HEK293 (cell line): ENCODE data around the gene LETM1.

Experiments
- CTCF ChIA-PET: fragments of 350-600 bp; formaldehyde crosslinking; extraction: SDS; loops from one replicate; lab custom pipeline; 2021; ENCODE audit warnings: antibody characterized with exemption; lab: Yijun Ruan, JAX
- POLR2A ChIA-PET: fragments of 300-600 bp; formaldehyde crosslinking; extraction: SDS; loops from one replicate; lab custom pipeline; 2020; ENCODE audit warnings: antibody characterized with exemption, inconsistent platforms; lab: Yijun Ruan, JAX
- H3K27ac ChIP-seq: fragments of 200-500 bp; sonication (Bioruptor generic); 2 replicates; pipeline ENCODE4 v1.5.1; 2014; ENCODE audit warnings: low read depth, low read length, control low read depth, inconsistent platforms; ENCODE audit errors: extremely low read depth
- H3K36me3 ChIP-seq, 2 experiments: fragments of 200-500 bp in 1 of 2; sonication (Bioruptor generic) in 1 of 2; 1 replicate in 1 of 2; 2 replicates in 1 of 2; pipeline ENCODE4 v1.5.1; 2014 to 2017; ENCODE audit warnings: inconsistent platforms in 2 of 2, low read length in 2 of 2; ENCODE audit not compliant: control insufficient read depth in 2 of 2, insufficient read depth in 1 of 2
- H3K4me1 ChIP-seq: fragments of 200-500 bp; sonication (Bioruptor generic); 2 replicates; pipeline ENCODE4 v1.5.1; 2014; ENCODE audit warnings: mild to moderate bottlenecking, low read length, inconsistent platforms; ENCODE audit not compliant: control insufficient read depth, insufficient read depth
- H3K4me3 ChIP-seq: 2 replicates; pipeline ENCODE4 v1.5.1; 2011; ENCODE audit warnings: low read depth, mild to moderate bottlenecking, control low read depth, low read length, moderate library complexity
- H3K9me3 ChIP-seq: fragments of 200-500 bp; sonication (Bioruptor generic); 2 replicates; pipeline ENCODE4 v1.5.1; 2014; ENCODE audit warnings: low read depth, low read length, inconsistent platforms; ENCODE audit not compliant: control insufficient read depth, insufficient read depth
- BCL11B ChIP-seq: fragments of 450-650 bp; formaldehyde crosslinking; IDR thresholded peaks from 2 replicates; pipeline ENCODE4 v1.5.1; 2016; ENCODE audit warnings: low read depth, missing biosample characterization, missing genetic modification characterization
- FEZF1 ChIP-seq: fragments of 450-650 bp; formaldehyde crosslinking; IDR thresholded peaks from 2 replicates; pipeline ENCODE4 v1.5.1; 2016; ENCODE audit warnings: missing biosample characterization, missing genetic modification characterization
- GLIS1 ChIP-seq: fragments of 450-650 bp; formaldehyde crosslinking; IDR thresholded peaks from 2 replicates; pipeline ENCODE4 v1.5.1; 2016; ENCODE audit warnings: missing biosample characterization, missing genetic modification characterization
- GLIS2 ChIP-seq: fragments of 450-650 bp; formaldehyde crosslinking; IDR thresholded peaks from 2 replicates; pipeline ENCODE4 v1.5.1; 2016; ENCODE audit warnings: missing biosample characterization, missing genetic modification characterization
- INSM2 ChIP-seq: fragments of 450-650 bp; formaldehyde crosslinking; IDR thresholded peaks from 2 replicates; pipeline ENCODE4 v1.5.1; 2016; ENCODE audit warnings: missing biosample characterization, missing genetic modification characterization
- SP7 ChIP-seq: fragments of 450-650 bp; formaldehyde crosslinking; IDR thresholded peaks from 2 replicates; pipeline ENCODE4 v1.5.1; 2016; ENCODE audit warnings: missing biosample characterization, missing genetic modification characterization
- ZNF10 ChIP-seq: fragments of 450-650 bp; formaldehyde crosslinking; IDR thresholded peaks from 2 replicates; pipeline ENCODE4 v1.5.1; 2017; ENCODE audit warnings: missing biosample characterization, missing genetic modification characterization
- ZNF112 ChIP-seq: fragments of 450-650 bp; formaldehyde crosslinking; IDR thresholded peaks from 2 replicates; pipeline ENCODE4 v1.5.0; 2017; ENCODE audit warnings: missing biosample characterization, missing genetic modification characterization
- ZNF354C ChIP-seq: fragments of 450-650 bp; formaldehyde crosslinking; IDR thresholded peaks from 2 replicates; pipeline ENCODE4 v1.5.1; 2016; ENCODE audit warnings: missing biosample characterization, missing genetic modification characterization, low read depth, borderline replicate concordance
- ZNF488 ChIP-seq: fragments of 450-650 bp; formaldehyde crosslinking; IDR thresholded peaks from 2 replicates; pipeline ENCODE4 v1.5.1; 2016; ENCODE audit warnings: missing biosample characterization, missing genetic modification characterization
- ZNF639 ChIP-seq: fragments of 450-650 bp; formaldehyde crosslinking; IDR thresholded peaks from 2 replicates; pipeline ENCODE4 v1.5.1; 2016; ENCODE audit warnings: missing biosample characterization, missing genetic modification characterization
- ZNF677 ChIP-seq: fragments of 450-650 bp; IDR thresholded peaks from 2 replicates; pipeline ENCODE4 v1.5.0; 2018; ENCODE audit warnings: missing biosample characterization, mild to moderate bottlenecking, missing genetic modification characterization, moderate library complexity
- TF ChIP-seq, protein P1 (sequence below): fragments of 450-650 bp; formaldehyde crosslinking; IDR thresholded peaks from 2 replicates; pipeline ENCODE4 v1.5.1; 2016; ENCODE audit warnings: missing biosample characterization, missing genetic modification characterization
- TF ChIP-seq, protein P2 (sequence below): fragments of 450-650 bp; formaldehyde crosslinking; IDR thresholded peaks from 2 replicates; pipeline ENCODE4 v1.5.1; 2016; ENCODE audit warnings: missing biosample characterization, missing genetic modification characterization

The LETM1 gene

DNA sequence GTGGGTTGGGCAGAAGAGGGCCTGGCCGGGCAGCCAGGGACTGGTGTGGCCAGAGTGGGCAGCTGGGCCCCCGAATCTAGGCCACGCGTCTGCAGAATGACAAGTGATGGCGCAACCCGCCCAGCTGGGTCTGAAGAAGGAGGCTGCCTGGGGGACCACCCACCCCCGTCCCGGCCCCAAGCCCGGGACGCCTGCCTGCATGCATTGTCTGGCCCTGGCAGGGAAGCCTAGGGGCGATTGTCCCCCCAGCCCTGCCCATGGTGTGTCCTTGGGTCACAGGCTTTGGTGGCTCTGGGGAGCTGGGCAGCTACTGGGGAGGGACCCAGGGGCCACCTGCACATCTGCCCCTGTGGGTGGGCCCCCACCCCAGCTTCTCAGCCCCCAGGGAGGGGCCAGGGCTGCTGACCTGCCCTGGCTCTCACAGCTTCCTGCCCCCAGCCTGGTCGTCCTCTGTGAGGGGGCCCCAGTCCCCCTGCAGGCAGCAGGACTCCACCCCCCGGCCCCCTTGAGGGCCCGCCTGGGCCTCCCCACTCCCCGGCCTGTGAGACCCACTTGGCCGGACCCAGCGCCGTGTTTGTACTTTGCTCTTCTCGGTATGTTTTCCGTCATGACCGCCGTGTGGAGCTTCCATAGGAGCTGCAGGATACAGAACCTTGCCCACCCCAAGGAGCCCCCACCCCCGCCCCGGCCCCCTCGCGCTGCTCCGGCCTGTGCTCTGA lies 57.9 kb downstream of the LETM1 start:
- POLR2A ChIA-PET, result no interaction called here

GRCh38 chr4:1797298-1797860 lies 58.6 kb downstream of the LETM1 start:
- POLR2A ChIA-PET, result no interaction called here
- no peak for TF ChIP-seq ZNF488 (tag by site-specific recombination)
- TF ChIP-seq, protein P1, sequence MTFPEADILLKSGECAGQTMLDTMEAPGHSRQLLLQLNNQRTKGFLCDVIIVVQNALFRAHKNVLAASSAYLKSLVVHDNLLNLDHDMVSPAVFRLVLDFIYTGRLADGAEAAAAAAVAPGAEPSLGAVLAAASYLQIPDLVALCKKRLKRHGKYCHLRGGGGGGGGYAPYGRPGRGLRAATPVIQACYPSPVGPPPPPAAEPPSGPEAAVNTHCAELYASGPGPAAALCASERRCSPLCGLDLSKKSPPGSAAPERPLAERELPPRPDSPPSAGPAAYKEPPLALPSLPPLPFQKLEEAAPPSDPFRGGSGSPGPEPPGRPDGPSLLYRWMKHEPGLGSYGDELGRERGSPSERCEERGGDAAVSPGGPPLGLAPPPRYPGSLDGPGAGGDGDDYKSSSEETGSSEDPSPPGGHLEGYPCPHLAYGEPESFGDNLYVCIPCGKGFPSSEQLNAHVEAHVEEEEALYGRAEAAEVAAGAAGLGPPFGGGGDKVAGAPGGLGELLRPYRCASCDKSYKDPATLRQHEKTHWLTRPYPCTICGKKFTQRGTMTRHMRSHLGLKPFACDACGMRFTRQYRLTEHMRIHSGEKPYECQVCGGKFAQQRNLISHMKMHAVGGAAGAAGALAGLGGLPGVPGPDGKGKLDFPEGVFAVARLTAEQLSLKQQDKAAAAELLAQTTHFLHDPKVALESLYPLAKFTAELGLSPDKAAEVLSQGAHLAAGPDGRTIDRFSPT (tag by site-specific recombination), result peak; percentile 15; the same call in 1 of the 2 replicates
- Histone ChIP-seq H3K4me3 (no peak overlapping the region), H3K27ac (no peak overlapping the region), H3K4me1 (no peaks in the 10 kb centered on the region), H3K36me3 (peaks cover 0 to 52% of the 10 kb centered on the region in 2 experiments; a peak in 1 of 3 replicates), H3K9me3 (no peaks in the 10 kb centered on the region)
- CTCF ChIA-PET, result interaction anchor here (1.1 to 1.8 kb wide), 4 partner anchors 13 to 101 kb away, joined by 3 to 7 read pairs (median 4); no protein-coding TSS in a partner anchor

More for the DNA sequence above, 57.9 kb downstream of the LETM1 start:
- Histone ChIP-seq H3K36me3 (peaks cover 0 to 58% of the 10 kb centered on the region in 2 experiments; a peak in 1 of 3 replicates), H3K9me3 (no peaks in the 10 kb centered on the region), H3K27ac (no peak overlapping the region), H3K4me3 (no peak overlapping the region), H3K4me1 (no peaks in the 10 kb centered on the region)
- TF ChIP-seq ZNF677, result no peak
- no peak for TF ChIP-seq INSM2 (tag by site-specific recombination)
- TF ChIP-seq, protein P2, sequence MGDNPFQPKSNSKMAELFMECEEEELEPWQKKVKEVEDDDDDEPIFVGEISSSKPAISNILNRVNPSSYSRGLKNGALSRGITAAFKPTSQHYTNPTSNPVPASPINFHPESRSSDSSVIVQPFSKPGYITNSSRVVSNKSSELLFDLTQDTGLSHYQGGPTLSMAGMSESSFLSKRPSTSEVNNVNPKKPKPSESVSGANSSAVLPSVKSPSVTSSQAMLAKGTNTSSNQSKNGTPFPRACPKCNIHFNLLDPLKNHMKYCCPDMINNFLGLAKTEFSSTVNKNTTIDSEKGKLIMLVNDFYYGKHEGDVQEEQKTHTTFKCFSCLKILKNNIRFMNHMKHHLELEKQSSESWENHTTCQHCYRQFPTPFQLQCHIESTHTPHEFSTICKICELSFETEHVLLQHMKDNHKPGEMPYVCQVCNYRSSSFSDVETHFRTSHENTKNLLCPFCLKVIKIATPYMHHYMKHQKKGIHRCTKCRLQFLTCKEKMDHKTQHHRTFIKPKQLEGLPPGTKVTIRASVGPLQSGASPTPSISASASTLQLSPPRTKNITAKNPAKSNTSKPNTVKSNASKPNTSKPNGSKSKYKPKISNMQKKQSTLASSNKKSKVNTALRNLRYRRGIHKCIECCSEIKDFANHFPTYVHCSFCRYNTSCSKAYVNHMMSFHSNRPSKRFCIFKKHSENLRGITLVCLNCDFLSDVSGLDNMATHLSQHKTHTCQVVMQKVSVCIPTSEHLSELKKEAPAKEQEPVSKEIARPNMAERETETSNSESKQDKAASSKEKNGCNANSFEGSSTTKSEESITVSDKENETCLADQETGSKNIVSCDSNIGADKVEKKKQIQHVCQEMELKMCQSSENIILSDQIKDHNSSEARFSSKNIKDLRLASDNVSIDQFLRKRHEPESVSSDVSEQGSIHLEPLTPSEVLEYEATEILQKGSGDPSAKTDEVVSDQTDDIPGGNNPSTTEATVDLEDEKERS (tag by site-specific recombination), result no peak
- peak; percentile 61 for TF ChIP-seq GLIS1
- TF ChIP-seq GLIS2 (tag by site-specific recombination), result peak; percentile 29; the same call in 1 of the 2 replicates
- TF ChIP-seq SP7 (tag by site-specific recombination), result no peak
- CTCF ChIA-PET, result interaction anchor here (0.6 to 1.8 kb wide), 4 partner anchors 13 to 117 kb away, joined by 3 to 5 read pairs (median 3); no protein-coding TSS in a partner anchor

GRCh38 chr4:1796486-1797204 lies 59.3 kb downstream of the LETM1 start:
- no peaks in the 10 kb centered on the region for H3K4me1 ChIP-seq
- CTCF ChIA-PET, result interaction anchor here (1.7 to 1.8 kb wide), 2 partner anchors 13 to 48 kb away, joined by 5 to 7 read pairs; no protein-coding TSS in a partner anchor
- H3K4me3 ChIP-seq, result no peak overlapping the region
- no peak for TF ChIP-seq ZNF354C (tag by site-specific recombination)
- no peak for TF ChIP-seq BCL11B (tag by site-specific recombination)
- no peak for TF ChIP-seq FEZF1
- no peak for TF ChIP-seq ZNF639 (tag by site-specific recombination)
- no peak for TF ChIP-seq ZNF10 (tag by site-specific recombination)
- TF ChIP-seq ZNF112 (tag by site-specific recombination), result no peak
- TF ChIP-seq, protein P2 (tag by site-specific recombination), result no peak

More at GRCh38 chr4:1796486-1797204, 59.3 kb downstream of the LETM1 start:
- H3K9me3 ChIP-seq, result no peaks in the 10 kb centered on the region
- peaks cover 0 to 46% of the 10 kb centered on the region in 2 experiments; a peak in 1 of 3 replicates for H3K36me3 ChIP-seq
- H3K27ac ChIP-seq, result no peak overlapping the region
- POLR2A ChIA-PET, result interaction anchor here (1.1 kb wide), 1 partner anchor 13 kb away, joined by 4 read pairs; no protein-coding TSS in a partner anchor
